K562 (cell line): ENCODE results near the gene AP1B1. TPM values are rescaled to one million over a fixed set of nuclear protein-coding genes. Genes with fewer than 3 reads are reported as not detected.
A peak's percentile ranks its signal among the peaks of the same experiment; 100 is the strongest.

Experiments
- ATAC-seq: fragments of 200-7000 bp; cut with Tn5 transposase; 3 replicates; pipeline ENCODE4 v1.9.1; 2020; ENCODE audit warnings: moderate library complexity
- BruUV-seq: library from RNA; stranded (reverse); fragments of 400-500 nt; replicated peaks from 2 replicates; lab custom pipeline; 2021; lab: Mats Ljungman, UMichigan
- CTCF ChIA-PET: fragments of 300-600 bp; formaldehyde crosslinking; extraction: SDS; loops from one replicate; lab custom pipeline; 2021; ENCODE audit warnings: low intra/inter-chr PET ratio; lab: Yijun Ruan, JAX
- POLR2A ChIA-PET: fragments of 300-600, 350-650 bp; sonication (Branson Sonifier 250); formaldehyde crosslinking; extraction: SDS; loops from one replicate; lab custom pipeline; 2021; ENCODE audit warnings: antibody characterized with exemption, inconsistent platforms; lab: Yijun Ruan, JAX
- DNase-seq, 4 experiments: peaks; one replicate each; pipeline versions ENCODE4 v3.0.0 to v3.0.0-alpha.2; 2011 to 2018; ENCODE audit warnings: low spot score in 3 of 4, mixed read lengths in 3 of 4; ENCODE audit errors: extremely low read depth in 1 of 4
- FAIRE-seq: peaks from 2 replicates; lab custom pipeline; 2011; peaks lifted over from hg19 to GRCh38; lab: Jason Lieb, UNC
- H2AFZ ChIP-seq: 2 replicates; pipeline ENCODE4 v1.6.0; 2011; ENCODE audit warnings: low read depth, low read length, control low read depth, inconsistent platforms
- H3K27ac ChIP-seq: fragments of 200-600 bp; 3 replicates; pipeline ENCODE4 v1.8.0; 2011; ENCODE audit warnings: low read depth, mild to moderate bottlenecking, control low read depth, inconsistent platforms, low read length, moderate library complexity, mixed read lengths; ENCODE audit errors: extremely low read depth
- H3K27me3 ChIP-seq, 2 experiments: fragments of 300-600 bp in 1 of 2; 2 replicates in 1 of 2; 3 replicates in 1 of 2; pipeline versions ENCODE4 v1.6.0 to v1.8.0; 2011; ENCODE audit warnings: inconsistent platforms in 2 of 2, low read length in 2 of 2, mild to moderate bottlenecking in 1 of 2, mixed read lengths in 1 of 2, moderate library complexity in 1 of 2; ENCODE audit not compliant: control insufficient read depth in 2 of 2, insufficient read depth in 2 of 2
- H3K36me3 ChIP-seq: fragments of 300-600 bp; 3 replicates; pipeline ENCODE4 v1.8.0; 2011; ENCODE audit warnings: mild to moderate bottlenecking, low read length, inconsistent platforms; ENCODE audit not compliant: control insufficient read depth, insufficient read depth
- H3K4me1 ChIP-seq, 2 experiments: fragments of 200-600 bp in 1 of 2; replicated peaks in 1 of 2; 2 replicates in 1 of 2; 3 replicates in 1 of 2; pipeline versions ENCODE4 v1.5.1 to v1.8.0; 2011; ENCODE audit warnings: inconsistent platforms in 2 of 2, low read length in 2 of 2, mild to moderate bottlenecking in 1 of 2, mixed read lengths in 1 of 2, moderate library complexity in 1 of 2; ENCODE audit not compliant: control insufficient read depth in 2 of 2, insufficient read depth in 2 of 2
- H3K4me2 ChIP-seq: 2 replicates; pipeline ENCODE4 v1.6.1; 2011; ENCODE audit warnings: low read length, control low read depth, inconsistent platforms, mixed read lengths; ENCODE audit not compliant: insufficient read depth
- H3K4me3 ChIP-seq: fragments of 200-600 bp; sonication (generic), shearing (Covaris generic); 2 replicates; pipeline ENCODE4 v1.5.1; 2016; ENCODE audit warnings: control low read depth, inconsistent platforms
- H3K79me2 ChIP-seq: fragments of 200-600 bp; 3 replicates; pipeline ENCODE4 v1.8.0; 2011; ENCODE audit warnings: low read length, inconsistent platforms; ENCODE audit not compliant: control insufficient read depth, insufficient read depth
- H3K9ac ChIP-seq, 2 experiments: 2 replicates each; pipeline versions ENCODE4 v1.6.0 to v1.6.1; 2011; ENCODE audit warnings: low read depth in 2 of 2, low read length in 2 of 2, control low read depth in 1 of 2, inconsistent platforms in 1 of 2, mild to moderate bottlenecking in 1 of 2, mixed read lengths in 1 of 2; ENCODE audit not compliant: insufficient read depth in 1 of 2
- H3K9me1 ChIP-seq: one replicate; pipeline ENCODE4 v1.6.0; 2011; ENCODE audit warnings: inconsistent platforms, mild to moderate bottlenecking, low read length, moderate library complexity; ENCODE audit not compliant: control insufficient read depth, insufficient read depth
- H3K9me3 ChIP-seq: replicated peaks from 2 replicates; pipeline ENCODE4 v1.5.1; 2011; ENCODE audit warnings: low read depth, low read length, inconsistent platforms; ENCODE audit not compliant: control insufficient read depth, insufficient read depth
- H4K20me1 ChIP-seq: replicated peaks from 2 replicates; pipeline ENCODE4 v1.6.1; 2011; ENCODE audit warnings: low read length, inconsistent platforms, mixed read lengths; ENCODE audit not compliant: control insufficient read depth, insufficient read depth
- ARNT ChIP-seq, 2 experiments: fragments of 450-650 bp; IDR thresholded peaks; 2 replicates each; pipeline ENCODE4 v1.6.1; 2016; ENCODE audit warnings: mild to moderate bottlenecking in 1 of 2
- BCOR ChIP-seq: fragments of 450-650 bp; IDR thresholded peaks from 2 replicates; pipeline ENCODE4 v1.6.1; 2016
- CCAR2 ChIP-seq: fragments of 200-400 bp; formaldehyde crosslinking; IDR thresholded peaks from 2 replicates; pipeline ENCODE4 v1.6.1; 2017; ENCODE audit warnings: mild to moderate bottlenecking, low read depth, low read length
- FOXM1 ChIP-seq, 2 experiments: fragments of 450-650 bp in 1 of 2; sonication (generic) in 1 of 2; formaldehyde crosslinking in 1 of 2; IDR thresholded peaks; 2 replicates each; pipeline versions ENCODE4 v1.6.1 to v1.9.0; 2017 to 2022; ENCODE audit warnings: low read depth in 2 of 2, mild to moderate bottlenecking in 2 of 2, missing genetic modification reagents in 1 of 2, moderate library complexity in 1 of 2
- HDAC2 ChIP-seq: fragments of 450-650 bp; IDR thresholded peaks from 2 replicates; pipeline ENCODE4 v1.6.1; 2016; ENCODE audit warnings: mild to moderate bottlenecking
- ILK ChIP-seq: fragments of 450-650 bp; IDR thresholded peaks from 2 replicates; pipeline ENCODE4 v1.6.1; 2016; ENCODE audit warnings: missing genetic modification characterization, low read depth, mild to moderate bottlenecking, missing compliant biosample characterization, moderate library complexity, borderline replicate concordance
- KDM2B ChIP-seq: fragments of 250-450 bp; sonication (Bioruptor Pico); IDR thresholded peaks from 2 replicates; pipeline ENCODE4 v1.8.0; 2021; ENCODE audit warnings: mild to moderate bottlenecking, moderate library complexity
- KLF16 ChIP-seq: IDR thresholded peaks from 2 replicates; pipeline ENCODE4 v1.6.1; 2016; ENCODE audit warnings: antibody characterized with exemption
- LCOR ChIP-seq: sonication (generic); formaldehyde crosslinking; IDR thresholded peaks from 2 replicates; pipeline ENCODE4 v1.8.0; 2022; ENCODE audit warnings: mild to moderate bottlenecking, missing genetic modification reagents
- MED1 ChIP-seq: sonication (generic); formaldehyde crosslinking; IDR thresholded peaks from 2 replicates; pipeline ENCODE4 v1.8.1; 2023; ENCODE audit warnings: missing genetic modification reagents, borderline replicate concordance
- NCOR1 ChIP-seq: fragments of 450-650 bp; IDR thresholded peaks from 2 replicates; pipeline ENCODE4 v1.6.1; 2016; ENCODE audit warnings: mild to moderate bottlenecking, moderate library complexity
- PHF20 ChIP-seq: fragments of 450-650 bp; IDR thresholded peaks from 2 replicates; pipeline ENCODE4 v1.6.1; 2018; ENCODE audit not compliant: partially characterized antibody
- PML ChIP-seq: IDR thresholded peaks from 2 replicates; pipeline ENCODE4 v1.6.1; 2012; ENCODE audit warnings: low read length, inconsistent platforms
- POLR2AphosphoS2 ChIP-seq: IDR thresholded peaks from 2 replicates; pipeline ENCODE4 v1.6.1; 2012; ENCODE audit warnings: low read length, improper control_type of control experiment
- ZNF23 ChIP-seq: fragments of 250-450 bp; sonication (Bioruptor Pico); IDR thresholded peaks from 2 replicates; pipeline ENCODE4 v1.4.0; 2020; ENCODE audit warnings: mild to moderate bottlenecking
- ZNF408 ChIP-seq: fragments of 250-450 bp; sonication (Bioruptor Pico); IDR thresholded peaks from 2 replicates; pipeline ENCODE4 v1.4.0; 2020; ENCODE audit warnings: low read depth, mild to moderate bottlenecking, moderate library complexity
- WGBS: fragments of 100-300 bp; shearing (Covaris generic); methylation state at CpG from one replicate; pipeline ENCODE4 v1.1.6; 2016; ENCODE audit warnings: low coverage, mixed read lengths; ENCODE audit not compliant: insufficient coverage; ENCODE audit errors: missing lambda C conversion rate; 5-methylcytosine and 5-hydroxymethylcytosine counted together
- in situ Hi-C: fragments of 300-500 bp; cut with MboI; formaldehyde crosslinking; loops from 4 replicates; pipeline ENCODE4 v1.15.0; 2018; ENCODE audit warnings: inconsistent platforms, mixed read lengths
- intact Hi-C: fragments of 100-400 bp; cut with micrococcal nuclease; formaldehyde crosslinking; loops from 2 replicates; pipeline ENCODE4 v1.14.2; 2022
- polyA plus RNA-seq, 8 experiments: library from polyadenylated mRNA; depleted of rRNA in 4 of 8; stranded (reverse) in 5 of 8; unstranded in 3 of 8; fragments of >200 nt; fragmentation: Nextera tagmentation in 2 of 8; fragmentation: Illumina TruSeq in 1 of 8; extraction: Ambion mirVana in 2 of 8; extraction: Trizol in 1 of 8; gene quantifications; 2 replicates each; pipeline versions ENCODE4 v1.2.1 to v1.2.3, GENCODE V29; 2011 to 2014; ENCODE audit warnings: inconsistent platforms in 1 of 8, missing spikeins in 1 of 8
- total RNA-seq, 7 experiments: library from RNA; depleted of rRNA in 6 of 7; stranded (reverse); fragments of >200 nt in 6 of 7; fragmentation: Illumina TruSeq in 2 of 7; extraction: Trizol in 2 of 7; gene quantifications; 2 replicates each; pipeline versions ENCODE4 v1.2.1 to v1.2.3, GENCODE V29; 2011 to 2021; ENCODE audit warnings: low replicate concordance in 1 of 7
- TF ChIP-seq, protein P1 (sequence below): sonication (generic); formaldehyde crosslinking; IDR thresholded peaks from 2 replicates; pipeline ENCODE4 v1.9.0; 2022; ENCODE audit warnings: mild to moderate bottlenecking, missing genetic modification reagents
- TF ChIP-seq, protein P2 (sequence below): fragments of 450-650 bp; IDR thresholded peaks from 2 replicates; pipeline ENCODE4 v1.6.1; 2017; ENCODE audit warnings: antibody characterized with exemption, mild to moderate bottlenecking
- TF ChIP-seq, protein P3 (sequence below), 2 experiments: fragments of 450-650 bp in 1 of 2; sonication (generic) in 1 of 2; formaldehyde crosslinking; conservative IDR thresholded peaks; 2 replicates each; pipeline versions ENCODE4 v1.4.0 to v1.8.1; 2020 to 2022; ENCODE audit warnings: mild to moderate bottlenecking in 1 of 2, missing genetic modification reagents in 1 of 2

The AP1B1 gene
- total and polyA plus RNA-seq, 9 of the 15 experiments (the other 6 are each of a cell fraction or from before 2014, with no cell fraction given), result 1.2 to 60.9 (median 30.1) TPM

DNA sequence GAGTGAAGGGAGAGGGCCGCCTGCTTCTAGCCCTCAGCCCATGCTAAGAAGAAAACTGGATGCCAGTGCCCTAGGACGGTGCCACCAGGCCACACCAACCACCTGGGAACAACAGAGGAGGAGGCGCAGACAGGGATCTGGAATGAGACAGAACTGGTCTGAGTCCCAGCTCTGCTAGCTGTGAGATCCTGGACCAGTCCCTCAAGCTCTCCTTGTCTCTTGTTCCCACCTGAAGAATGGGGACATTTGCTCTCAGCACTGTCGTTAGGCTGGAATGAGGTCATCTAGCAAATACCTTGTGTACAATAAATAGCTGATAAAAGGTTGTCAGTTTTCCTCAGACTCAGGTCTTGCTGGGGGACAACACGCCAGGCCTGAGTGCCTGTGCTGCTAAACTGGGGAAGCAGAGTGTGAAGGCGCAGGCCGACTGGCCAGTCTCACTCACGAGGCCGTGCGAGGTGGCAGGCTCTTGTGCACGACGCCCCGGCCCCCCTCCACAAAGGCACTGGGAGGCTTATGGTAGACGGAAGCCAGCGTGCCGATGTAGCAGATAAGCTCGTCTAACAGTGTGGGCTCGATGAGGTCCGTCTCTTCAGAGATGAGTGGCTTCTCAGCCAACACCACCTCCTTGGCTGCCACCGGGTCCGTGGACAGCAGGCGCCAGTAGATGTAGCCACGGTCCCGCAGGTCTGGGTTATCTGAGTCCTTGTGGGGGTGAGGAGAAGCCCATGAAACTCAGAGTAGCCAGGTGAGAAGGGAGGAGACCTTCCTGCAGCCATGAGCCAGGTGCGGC, 47.1 kb downstream of the AP1B1 start:
- no TSS peak for BruUV-seq
- no peak overlapping the region for H3K4me2 ChIP-seq
- no peaks in the 10 kb centered on the region for H3K79me2 ChIP-seq
- FAIRE-seq (no peak), DNase-seq (no peak), ATAC-seq (no peak)
- ChIA-PET POLR2A (no interaction called here), CTCF (no interaction called here)
- whole genome bisulfite sequencing, result 85% methylated on average over 14 of the region's 25 CpGs
- intact Hi-C loops, result no loop called here
- no peaks in the 10 kb centered on the region for H4K20me1 ChIP-seq
- peaks cover 77% of the 10 kb centered on the region; the same call in 2 of the 3 replicates for H3K36me3 ChIP-seq
- no peaks in the 10 kb centered on the region for H3K27me3 ChIP-seq
- H3K9me3 ChIP-seq, result no peaks in the 10 kb centered on the region
- H3K9me1 ChIP-seq, result no peaks in the 10 kb centered on the region
- H2AFZ ChIP-seq, result no peak overlapping the region
- H3K9ac ChIP-seq, result peak overlapping the region in 1 of 2 experiments; percentile 26; a peak in 2 of 4 replicates
- H3K4me3 ChIP-seq, result no peak overlapping the region
- H3K27ac ChIP-seq, result no peak overlapping the region
- in situ Hi-C loops, result no loop called here
- H3K4me1 ChIP-seq, result peaks cover 0 to 10% of the 10 kb centered on the region in 2 experiments; a peak in 3 of 5 replicates
- no peak for TF ChIP-seq ZNF408
- TF ChIP-seq NCOR1, result no peak
- TF ChIP-seq ILK, result no peak
- TF ChIP-seq KDM2B (CRISPR knock-in tag), result no peak
- TF ChIP-seq POLR2AphosphoS2, result no peak
- TF ChIP-seq BCOR, result no peak
- TF ChIP-seq, protein P1, sequence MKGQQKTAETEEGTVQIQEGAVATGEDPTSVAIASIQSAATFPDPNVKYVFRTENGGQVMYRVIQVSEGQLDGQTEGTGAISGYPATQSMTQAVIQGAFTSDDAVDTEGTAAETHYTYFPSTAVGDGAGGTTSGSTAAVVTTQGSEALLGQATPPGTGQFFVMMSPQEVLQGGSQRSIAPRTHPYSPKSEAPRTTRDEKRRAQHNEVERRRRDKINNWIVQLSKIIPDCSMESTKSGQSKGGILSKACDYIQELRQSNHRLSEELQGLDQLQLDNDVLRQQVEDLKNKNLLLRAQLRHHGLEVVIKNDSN (CRISPR knock-in tag), result no peak
- no peak for TF ChIP-seq PHF20
- no peak for TF ChIP-seq KLF16
- TF ChIP-seq HDAC2, result no peak
- no peak for TF ChIP-seq PML
- no peak for TF ChIP-seq ARNT (IDR thresholded peaks at IDR 0.05)
- no peak for TF ChIP-seq FOXM1 (IDR thresholded peaks at IDR 0.05; ENCODE audit: low read depth)
- TF ChIP-seq FOXM1 (CRISPR knock-in tag; IDR thresholded peaks at IDR 0.05; ENCODE audit: low read depth), result no peak
- no peak for TF ChIP-seq LCOR (CRISPR knock-in tag)
- no peak for TF ChIP-seq CCAR2
- TF ChIP-seq, protein P2, sequence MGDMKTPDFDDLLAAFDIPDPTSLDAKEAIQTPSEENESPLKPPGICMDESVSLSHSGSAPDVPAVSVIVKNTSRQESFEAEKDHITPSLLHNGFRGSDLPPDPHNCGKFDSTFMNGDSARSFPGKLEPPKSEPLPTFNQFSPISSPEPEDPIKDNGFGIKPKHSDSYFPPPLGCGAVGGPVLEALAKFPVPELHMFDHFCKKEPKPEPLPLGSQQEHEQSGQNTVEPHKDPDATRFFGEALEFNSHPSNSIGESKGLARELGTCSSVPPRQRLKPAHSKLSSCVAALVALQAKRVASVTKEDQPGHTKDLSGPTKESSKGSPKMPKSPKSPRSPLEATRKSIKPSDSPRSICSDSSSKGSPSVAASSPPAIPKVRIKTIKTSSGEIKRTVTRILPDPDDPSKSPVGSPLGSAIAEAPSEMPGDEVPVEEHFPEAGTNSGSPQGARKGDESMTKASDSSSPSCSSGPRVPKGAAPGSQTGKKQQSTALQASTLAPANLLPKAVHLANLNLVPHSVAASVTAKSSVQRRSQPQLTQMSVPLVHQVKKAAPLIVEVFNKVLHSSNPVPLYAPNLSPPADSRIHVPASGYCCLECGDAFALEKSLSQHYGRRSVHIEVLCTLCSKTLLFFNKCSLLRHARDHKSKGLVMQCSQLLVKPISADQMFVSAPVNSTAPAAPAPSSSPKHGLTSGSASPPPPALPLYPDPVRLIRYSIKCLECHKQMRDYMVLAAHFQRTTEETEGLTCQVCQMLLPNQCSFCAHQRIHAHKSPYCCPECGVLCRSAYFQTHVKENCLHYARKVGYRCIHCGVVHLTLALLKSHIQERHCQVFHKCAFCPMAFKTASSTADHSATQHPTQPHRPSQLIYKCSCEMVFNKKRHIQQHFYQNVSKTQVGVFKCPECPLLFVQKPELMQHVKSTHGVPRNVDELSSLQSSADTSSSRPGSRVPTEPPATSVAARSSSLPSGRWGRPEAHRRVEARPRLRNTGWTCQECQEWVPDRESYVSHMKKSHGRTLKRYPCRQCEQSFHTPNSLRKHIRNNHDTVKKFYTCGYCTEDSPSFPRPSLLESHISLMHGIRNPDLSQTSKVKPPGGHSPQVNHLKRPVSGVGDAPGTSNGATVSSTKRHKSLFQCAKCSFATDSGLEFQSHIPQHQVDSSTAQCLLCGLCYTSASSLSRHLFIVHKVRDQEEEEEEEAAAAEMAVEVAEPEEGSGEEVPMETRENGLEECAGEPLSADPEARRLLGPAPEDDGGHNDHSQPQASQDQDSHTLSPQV, result no peak
- TF ChIP-seq MED1 (CRISPR knock-in tag), result no peak
- TF ChIP-seq, protein P3, sequence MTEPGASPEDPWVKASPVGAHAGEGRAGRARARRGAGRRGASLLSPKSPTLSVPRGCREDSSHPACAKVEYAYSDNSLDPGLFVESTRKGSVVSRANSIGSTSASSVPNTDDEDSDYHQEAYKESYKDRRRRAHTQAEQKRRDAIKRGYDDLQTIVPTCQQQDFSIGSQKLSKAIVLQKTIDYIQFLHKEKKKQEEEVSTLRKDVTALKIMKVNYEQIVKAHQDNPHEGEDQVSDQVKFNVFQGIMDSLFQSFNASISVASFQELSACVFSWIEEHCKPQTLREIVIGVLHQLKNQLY (CRISPR knock-in tag; conservative IDR thresholded peaks at IDR 0.05), result no peak
- no peak for TF ChIP-seq ZNF23 (CRISPR knock-in tag)
